ENCODE results near the gene IFNW1.
A peak's percentile ranks its signal among the peaks of the same experiment; 100 is the strongest.

The IFNW1 gene

GRCh38 chr9:21104787-21105186, 36.8 kb downstream of the IFNW1 start:
- no peak for DNase-seq

- DNase-seq = no peak
These were observed 39.3 kb downstream of the IFNW1 start for GRCh38 chr9:21102305-21102704.

GRCh38 chr9:21097817-21098216, 43.8 kb downstream of the IFNW1 start:
- no peak for DNase-seq

- no peak for DNase-seq
These were observed 44.8 kb downstream of the IFNW1 start for GRCh38 chr9:21096901-21097255.

- peak in 1 of 3 experiments; percentile 5 for DNase-seq
These were observed 45.3 kb downstream of the IFNW1 start for GRCh38 chr9:21096172-21096900.

GRCh38 chr9:21095561-21095960, 46.1 kb downstream of the IFNW1 start:
- no peak for DNase-seq

Measured in NCI-H1417 (cell line).